HepG2 (cell line): Measurements from ENCODE around the gene KPNA3. TPM values are rescaled to one million over a fixed set of nuclear protein-coding genes. Genes with fewer than 3 reads are reported as not detected.

ENCODE experiments used
- ATF7-NPFF ChIP-seq: sonication (generic); formaldehyde crosslinking; IDR thresholded peaks from 2 replicates; pipeline ENCODE4 v1.8.1; 2023; ENCODE audit warnings: mild to moderate bottlenecking, low read depth, missing genetic modification reagents, moderate library complexity
- CBFB ChIP-seq: sonication (generic); formaldehyde crosslinking; IDR thresholded peaks from 2 replicates; pipeline ENCODE4 v1.4.0; 2020; ENCODE audit warnings: missing genetic modification reagents
- GPN1 ChIP-seq: sonication (generic); formaldehyde crosslinking; IDR thresholded peaks from 2 replicates; pipeline ENCODE4 v1.5.1; 2020; ENCODE audit warnings: missing genetic modification reagents, borderline replicate concordance
- HNF4G ChIP-seq, 2 experiments: sonication (generic) in 1 of 2; formaldehyde crosslinking in 1 of 2; IDR thresholded peaks; 2 replicates each; pipeline versions ENCODE4 v1.4.0 to v1.6.1; 2011 to 2020; ENCODE audit warnings: borderline replicate concordance in 2 of 2, low read depth in 2 of 2, mild to moderate bottlenecking in 2 of 2, low read length in 1 of 2, missing genetic modification reagents in 1 of 2, moderate library complexity in 1 of 2
- HOMEZ ChIP-seq: IDR thresholded peaks from 2 replicates; pipeline ENCODE4 v1.6.1; 2016; ENCODE audit warnings: low read depth
- KLF11 ChIP-seq: IDR thresholded peaks from 2 replicates; pipeline ENCODE4 v1.6.1; 2016; ENCODE audit warnings: missing compliant biosample characterization
- MLLT10 ChIP-seq: sonication (generic); formaldehyde crosslinking; IDR thresholded peaks from 2 replicates; pipeline ENCODE4 v1.4.0; 2020; ENCODE audit warnings: missing genetic modification reagents
- NR2F6 ChIP-seq, 2 experiments: IDR thresholded peaks; 2 replicates each; pipeline ENCODE4 v1.6.1; 2016; ENCODE audit warnings: antibody characterized with exemption in 1 of 2, mild to moderate bottlenecking in 1 of 2
- POLR2A ChIP-seq, 2 experiments: IDR thresholded peaks; 2 replicates each; pipeline ENCODE4 v1.6.1; 2011; ENCODE audit warnings: low read depth in 2 of 2, low read length in 2 of 2, mild to moderate bottlenecking in 1 of 2, moderate library complexity in 1 of 2; ENCODE audit not compliant: insufficient read depth in 1 of 2
- RAD51 ChIP-seq: fragments of 450-650 bp; IDR thresholded peaks from 2 replicates; pipeline ENCODE4 v1.6.1; 2016; ENCODE audit warnings: borderline replicate concordance
- SAFB2 ChIP-seq: sonication (generic); formaldehyde crosslinking; IDR thresholded peaks from 2 replicates; pipeline ENCODE4 v1.5.1; 2020; ENCODE audit warnings: missing genetic modification reagents, low read depth, mild to moderate bottlenecking, borderline replicate concordance
- SMARCC2 ChIP-seq: fragments of 450-650 bp; IDR thresholded peaks from 2 replicates; pipeline ENCODE4 v1.6.1; 2017; ENCODE audit warnings: antibody characterized with exemption, mild to moderate bottlenecking
- TCF7L2 ChIP-seq: IDR thresholded peaks from 2 replicates; pipeline ENCODE4 v1.6.1; 2011; ENCODE audit warnings: mild to moderate bottlenecking, low read depth, low read length, moderate library complexity
- TOE1 ChIP-seq: sonication (generic); formaldehyde crosslinking; IDR thresholded peaks from 2 replicates; pipeline ENCODE4 v1.4.0; 2020; ENCODE audit warnings: mild to moderate bottlenecking, missing genetic modification reagents
- ZFYVE20 ChIP-seq: sonication (generic); formaldehyde crosslinking; IDR thresholded peaks from 2 replicates; pipeline ENCODE4 v1.8.0; 2023; ENCODE audit warnings: low read depth, mild to moderate bottlenecking, moderate library complexity, missing genetic modification reagents, borderline replicate concordance
- ZMAT3 ChIP-seq: sonication (generic); formaldehyde crosslinking; conservative IDR thresholded peaks from 2 replicates; pipeline ENCODE4 v1.7.0; 2021; ENCODE audit warnings: missing genetic modification reagents
- ZNF205 ChIP-seq: IDR thresholded peaks from 2 replicates; pipeline ENCODE4 v1.6.1; 2018; ENCODE audit warnings: missing biosample characterization, missing genetic modification reagents
- ZNF326 ChIP-seq: sonication (generic); formaldehyde crosslinking; IDR thresholded peaks from 2 replicates; pipeline ENCODE4 v1.4.0; 2020; ENCODE audit warnings: missing genetic modification reagents, borderline replicate concordance
- ZNF335 ChIP-seq: sonication (generic); formaldehyde crosslinking; IDR thresholded peaks from 2 replicates; pipeline ENCODE4 v1.4.0; 2020; ENCODE audit warnings: missing genetic modification reagents
- ZNF430 ChIP-seq: sonication (generic); formaldehyde crosslinking; IDR thresholded peaks from 2 replicates; pipeline ENCODE4 v1.9.0; 2021; ENCODE audit warnings: mild to moderate bottlenecking, missing genetic modification reagents
- ZNF468 ChIP-seq: sonication (generic); formaldehyde crosslinking; IDR thresholded peaks from 2 replicates; pipeline ENCODE4 v1.8.0; 2022; ENCODE audit warnings: mild to moderate bottlenecking, moderate library complexity, missing genetic modification reagents
- ZNF605 ChIP-seq: sonication (generic); formaldehyde crosslinking; IDR thresholded peaks from 2 replicates; pipeline ENCODE4 v1.8.0; 2022; ENCODE audit warnings: mild to moderate bottlenecking, missing genetic modification reagents
- ZNF788 ChIP-seq: sonication (generic); formaldehyde crosslinking; IDR thresholded peaks from 2 replicates; pipeline ENCODE4 v1.5.0; 2020; ENCODE audit warnings: mild to moderate bottlenecking, missing genetic modification reagents, borderline replicate concordance
- ZSCAN21 ChIP-seq: sonication (generic); formaldehyde crosslinking; IDR thresholded peaks from 2 replicates; pipeline ENCODE4 v1.8.0; 2022; ENCODE audit warnings: mild to moderate bottlenecking, missing genetic modification reagents, moderate library complexity, borderline replicate concordance
- ZSCAN30 ChIP-seq: sonication (generic); formaldehyde crosslinking; IDR thresholded peaks from 2 replicates; pipeline ENCODE4 v1.5.0; 2020; ENCODE audit warnings: mild to moderate bottlenecking, missing genetic modification reagents
- polyA plus RNA-seq, 8 experiments: library from polyadenylated mRNA; depleted of rRNA in 3 of 8; stranded (reverse) in 7 of 8; unstranded in 1 of 8; fragments of >200 nt; fragmentation: Illumina TruSeq in 4 of 8; extraction: Trizol in 4 of 8; gene quantifications; 2 replicates each; pipeline versions ENCODE4 v1.2.1 to v1.2.3, GENCODE V29; 2011 to 2016; ENCODE audit warnings: low read depth in 4 of 8, missing spikeins in 1 of 8, mixed read lengths in 1 of 8; ENCODE audit not compliant: insufficient read depth in 1 of 8
- total RNA-seq, 5 experiments: library from RNA; depleted of rRNA; stranded (reverse); fragments of >200 nt; fragmentation: Illumina TruSeq; extraction: Trizol; gene quantifications; 2 replicates each; pipeline ENCODE4 v1.2.3, GENCODE V29; 2016; ENCODE audit warnings: low read depth in 1 of 5
- TF ChIP-seq, protein P1 (sequence below): IDR thresholded peaks from 2 replicates; pipeline ENCODE4 v1.6.1; 2016; ENCODE audit warnings: control low read depth
- TF ChIP-seq, protein P2 (sequence below): sonication (generic); formaldehyde crosslinking; conservative IDR thresholded peaks from 2 replicates; pipeline ENCODE4 v1.8.0; 2022; ENCODE audit warnings: missing genetic modification reagents

The KPNA3 gene
- total and polyA plus RNA-seq, 2 of the 13 experiments (the other 11 are each of a cell fraction or from before 2014, with no cell fraction given) = 13.0 to 28.9 TPM

- TF ChIP-seq SAFB2 (CRISPR knock-in tag) (peak; percentile 57; the same call in 1 of the 2 replicates), ZSCAN21 (CRISPR knock-in tag) (peak; percentile 46; the same call in 1 of the 2 replicates), HNF4G (IDR thresholded peaks at IDR 0.05; ENCODE audit: borderline replicate concordance, low read depth, low read length) (no peak), HNF4G (CRISPR knock-in tag; IDR thresholded peaks at IDR 0.05; ENCODE audit: borderline replicate concordance, low read depth) (no peak), SMARCC2 (no peak), NR2F6 (IDR thresholded peaks at IDR 0.05) (0 out of 2 replicates have a peak, but pooled peaks have one; percentile 14), NR2F6 (CRISPR knock-in tag; IDR thresholded peaks at IDR 0.05) (no peak), ZNF326 (CRISPR knock-in tag) (no peak), ZNF788 (CRISPR knock-in tag) (peak; percentile 71; the same call in 1 of the 2 replicates), ZNF205 (peak; percentile 12; the same call in 1 of the 2 replicates), TCF7L2 (no peak), ZNF605 (CRISPR knock-in tag) (no peak), KLF11 (CRISPR knock-in tag) (peak; percentile 80; the same call in 1 of the 2 replicates), ZNF335 (CRISPR knock-in tag) (0 out of 2 replicates have a peak, but pooled peaks have one; percentile 57), MLLT10 (no peak), TOE1 (CRISPR knock-in tag) (no peak), HOMEZ (peak; percentile 47), CBFB (CRISPR knock-in tag) (no peak), RAD51 (peak; percentile 59), GPN1 (CRISPR knock-in tag) (no peak), ZFYVE20 (CRISPR knock-in tag) (no peak), ZMAT3 (CRISPR knock-in tag) (0 out of 2 replicates have a peak, but pooled peaks have one; percentile 61), ZSCAN30 (CRISPR knock-in tag) (no peak), POLR2A (IDR thresholded peaks at IDR 0.05; ENCODE audit: insufficient read depth in 1 of 2, low read depth in 2 of 2, low read length in 2 of 2) (peak; percentile 87 to 92), ZNF468 (no peak), ZNF430 (CRISPR knock-in tag) (peak; percentile 64), ATF7-NPFF (CRISPR knock-in tag) (peak; percentile 92)
- TF ChIP-seq, protein P1, sequence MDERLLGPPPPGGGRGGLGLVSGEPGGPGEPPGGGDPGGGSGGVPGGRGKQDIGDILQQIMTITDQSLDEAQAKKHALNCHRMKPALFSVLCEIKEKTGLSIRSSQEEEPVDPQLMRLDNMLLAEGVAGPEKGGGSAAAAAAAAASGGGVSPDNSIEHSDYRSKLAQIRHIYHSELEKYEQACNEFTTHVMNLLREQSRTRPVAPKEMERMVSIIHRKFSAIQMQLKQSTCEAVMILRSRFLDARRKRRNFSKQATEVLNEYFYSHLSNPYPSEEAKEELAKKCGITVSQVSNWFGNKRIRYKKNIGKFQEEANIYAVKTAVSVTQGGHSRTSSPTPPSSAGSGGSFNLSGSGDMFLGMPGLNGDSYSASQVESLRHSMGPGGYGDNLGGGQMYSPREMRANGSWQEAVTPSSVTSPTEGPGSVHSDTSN (CRISPR knock-in tag) = no peak
- TF ChIP-seq, protein P2, sequence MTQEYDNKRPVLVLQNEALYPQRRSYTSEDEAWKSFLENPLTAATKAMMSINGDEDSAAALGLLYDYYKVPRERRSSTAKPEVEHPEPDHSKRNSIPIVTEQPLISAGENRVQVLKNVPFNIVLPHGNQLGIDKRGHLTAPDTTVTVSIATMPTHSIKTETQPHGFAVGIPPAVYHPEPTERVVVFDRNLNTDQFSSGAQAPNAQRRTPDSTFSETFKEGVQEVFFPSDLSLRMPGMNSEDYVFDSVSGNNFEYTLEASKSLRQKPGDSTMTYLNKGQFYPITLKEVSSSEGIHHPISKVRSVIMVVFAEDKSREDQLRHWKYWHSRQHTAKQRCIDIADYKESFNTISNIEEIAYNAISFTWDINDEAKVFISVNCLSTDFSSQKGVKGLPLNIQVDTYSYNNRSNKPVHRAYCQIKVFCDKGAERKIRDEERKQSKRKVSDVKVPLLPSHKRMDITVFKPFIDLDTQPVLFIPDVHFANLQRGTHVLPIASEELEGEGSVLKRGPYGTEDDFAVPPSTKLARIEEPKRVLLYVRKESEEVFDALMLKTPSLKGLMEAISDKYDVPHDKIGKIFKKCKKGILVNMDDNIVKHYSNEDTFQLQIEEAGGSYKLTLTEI (CRISPR knock-in tag) = no peak
Measured at GRCh38 chr13:49792550-49793324, at the start of gene KPNA3 (continued).
